ENCODE results near the gene WFDC2. TPM values are rescaled to one million over a fixed set of nuclear protein-coding genes. Genes with fewer than 3 reads are reported as not detected.

WFDC2 gene
- polyA plus RNA-seq, 2 of the 4 experiments (the other 2 are of a cell fraction): not detected

DNA sequence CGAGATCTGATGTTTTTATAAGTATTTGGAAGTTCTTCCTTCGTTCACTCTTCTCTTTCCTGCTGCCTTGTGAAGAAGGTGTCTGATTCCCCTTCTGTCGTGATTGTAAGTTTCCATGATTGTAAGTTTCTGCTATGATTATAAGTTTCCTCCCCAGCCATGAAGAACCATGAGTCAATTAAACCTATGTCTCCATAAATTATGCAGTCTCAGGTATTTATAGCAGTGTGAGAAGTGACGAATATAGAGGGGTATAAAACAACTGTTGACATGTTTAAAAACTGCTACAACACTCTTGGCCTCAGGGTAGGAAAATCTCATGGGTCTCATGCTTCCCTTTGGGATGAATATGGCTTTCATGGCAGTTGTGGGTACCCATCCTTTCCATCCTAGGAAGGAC, 5.8 kb upstream of the WFDC2 start (continued):
- TF ChIP-seq POLR2AphosphoS2 (conservative IDR thresholded peaks at IDR 0.05; ENCODE audit: low read length): no peak
- TF ChIP-seq RARB (CRISPR knock-in tag; IDR thresholded peaks at IDR 0.05): no peak

DNA sequence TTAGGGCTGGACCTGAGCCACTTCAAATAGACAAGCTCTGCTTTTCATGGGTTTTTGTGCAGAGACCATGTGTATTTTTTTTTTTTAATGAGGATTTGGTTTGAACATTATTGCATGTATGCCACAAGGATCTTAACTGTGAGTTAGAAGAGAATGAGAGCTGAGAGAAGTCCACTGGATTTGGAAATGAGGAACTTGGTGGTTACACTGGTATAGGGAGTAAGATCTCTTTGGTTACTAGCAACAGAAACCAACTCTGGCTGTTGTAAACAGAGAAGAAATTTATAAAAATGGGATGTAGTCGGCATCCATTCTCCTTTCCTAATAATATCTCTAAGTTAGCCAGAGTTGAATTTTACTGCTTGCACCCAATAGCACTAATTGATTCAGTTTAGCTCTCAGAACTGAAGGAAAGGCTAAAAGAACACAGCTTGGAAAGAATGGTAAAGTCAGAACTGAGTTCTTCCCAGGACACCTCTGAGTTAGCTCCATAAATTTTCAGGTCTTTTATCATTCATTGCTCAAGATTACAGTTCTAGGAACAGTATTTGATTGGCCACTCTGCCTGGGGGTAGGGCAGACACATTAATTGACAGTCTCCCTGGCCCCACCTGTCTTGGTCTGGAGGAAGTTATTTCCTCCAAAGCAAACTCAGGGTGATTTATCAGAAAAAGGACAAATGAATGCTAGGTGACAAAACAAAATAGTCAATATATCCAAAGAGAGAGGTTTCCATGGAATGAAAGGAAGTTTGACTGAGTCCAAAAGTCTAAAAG, 3.9 kb upstream of the WFDC2 start:
- ChIA-PET POLR2A (no interaction called here), CTCF (interaction anchor here (0.6 to 7.4 kb wide), 9 partner anchors 11 to 305 kb away, joined by 3 to 33 read pairs (median 3); no protein-coding TSS in a partner anchor)
- Histone ChIP-seq H3K4me3 (no peak overlapping the region), H3K4me1 (peaks cover 8% of the 10 kb centered on the region; the same call in 2 of the 3 replicates), H3K9me3 (no peaks in the 10 kb centered on the region), H3K4me2 (no peak overlapping the region), H3K27ac (no peak overlapping the region)
- ATAC-seq: no peak
- TF ChIP-seq E2F6 (IDR thresholded peaks at IDR 0.05; ENCODE audit: borderline replicate concordance, low read depth): no peak
- no peak for TF ChIP-seq SMC3 (IDR thresholded peaks at IDR 0.05)
- TF ChIP-seq POLR2AphosphoS2 (conservative IDR thresholded peaks at IDR 0.05; ENCODE audit: low read length): no peak
- TF ChIP-seq KDM5A (IDR thresholded peaks at IDR 0.05): no peak
- TF ChIP-seq CHD4 (IDR thresholded peaks at IDR 0.05; ENCODE audit: borderline replicate concordance): no peak
- TF ChIP-seq NFE2L2 (conservative IDR thresholded peaks at IDR 0.05; ENCODE audit: low read length): no peak
- TF ChIP-seq NR3C1 (IDR thresholded peaks at IDR 0.05): no peak
- TF ChIP-seq MAFK (IDR thresholded peaks at IDR 0.05; ENCODE audit: partially characterized antibody): no peak
- no peak for TF ChIP-seq RFX5 (IDR thresholded peaks at IDR 0.05)
- TF ChIP-seq BHLHE40 (IDR thresholded peaks at IDR 0.05; ENCODE audit: low read depth, low read length): no peak
- TF ChIP-seq RARB (CRISPR knock-in tag; IDR thresholded peaks at IDR 0.05): no peak
- no peak for TF ChIP-seq RNF2 (IDR thresholded peaks at IDR 0.05; ENCODE audit: borderline replicate concordance, low read depth)
- TF ChIP-seq NPAS2 (CRISPR knock-in tag; IDR thresholded peaks at IDR 0.05; ENCODE audit: borderline replicate concordance): no peak
- TF ChIP-seq, protein P1, sequence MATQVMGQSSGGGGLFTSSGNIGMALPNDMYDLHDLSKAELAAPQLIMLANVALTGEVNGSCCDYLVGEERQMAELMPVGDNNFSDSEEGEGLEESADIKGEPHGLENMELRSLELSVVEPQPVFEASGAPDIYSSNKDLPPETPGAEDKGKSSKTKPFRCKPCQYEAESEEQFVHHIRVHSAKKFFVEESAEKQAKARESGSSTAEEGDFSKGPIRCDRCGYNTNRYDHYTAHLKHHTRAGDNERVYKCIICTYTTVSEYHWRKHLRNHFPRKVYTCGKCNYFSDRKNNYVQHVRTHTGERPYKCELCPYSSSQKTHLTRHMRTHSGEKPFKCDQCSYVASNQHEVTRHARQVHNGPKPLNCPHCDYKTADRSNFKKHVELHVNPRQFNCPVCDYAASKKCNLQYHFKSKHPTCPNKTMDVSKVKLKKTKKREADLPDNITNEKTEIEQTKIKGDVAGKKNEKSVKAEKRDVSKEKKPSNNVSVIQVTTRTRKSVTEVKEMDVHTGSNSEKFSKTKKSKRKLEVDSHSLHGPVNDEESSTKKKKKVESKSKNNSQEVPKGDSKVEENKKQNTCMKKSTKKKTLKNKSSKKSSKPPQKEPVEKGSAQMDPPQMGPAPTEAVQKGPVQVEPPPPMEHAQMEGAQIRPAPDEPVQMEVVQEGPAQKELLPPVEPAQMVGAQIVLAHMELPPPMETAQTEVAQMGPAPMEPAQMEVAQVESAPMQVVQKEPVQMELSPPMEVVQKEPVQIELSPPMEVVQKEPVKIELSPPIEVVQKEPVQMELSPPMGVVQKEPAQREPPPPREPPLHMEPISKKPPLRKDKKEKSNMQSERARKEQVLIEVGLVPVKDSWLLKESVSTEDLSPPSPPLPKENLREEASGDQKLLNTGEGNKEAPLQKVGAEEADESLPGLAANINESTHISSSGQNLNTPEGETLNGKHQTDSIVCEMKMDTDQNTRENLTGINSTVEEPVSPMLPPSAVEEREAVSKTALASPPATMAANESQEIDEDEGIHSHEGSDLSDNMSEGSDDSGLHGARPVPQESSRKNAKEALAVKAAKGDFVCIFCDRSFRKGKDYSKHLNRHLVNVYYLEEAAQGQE (IDR thresholded peaks at IDR 0.05): no peak
- no peak for TF ChIP-seq HDAC2 (IDR thresholded peaks at IDR 0.05)
- no peak for TF ChIP-seq FOXS1 (CRISPR knock-in tag; IDR thresholded peaks at IDR 0.05)
- no peak for TF ChIP-seq JUNB (IDR thresholded peaks at IDR 0.05)
- TF ChIP-seq ZC3H11A (IDR thresholded peaks at IDR 0.05): no peak
- TF ChIP-seq HOXB5 (CRISPR knock-in tag; IDR thresholded peaks at IDR 0.05): no peak
- no peak for TF ChIP-seq POLR2A (IDR thresholded peaks at IDR 0.05; ENCODE audit: low read length)
- WGBS (ENCODE audit: missing lambda C conversion rate): 7% methylated on average over 1 of the region's 1 CpG
- no peak for FAIRE-seq
- DNase-seq (ENCODE audit: low read depth in 1 of 2, low spot score in 1 of 2): no peak

- peaks cover 8% of the 10 kb centered on the region; the same call in 2 of the 3 replicates for H3K4me1 ChIP-seq
- H3K9me3 ChIP-seq: peaks cover 5% of the 10 kb centered on the region; the same call in 1 of the 3 replicates
- TF ChIP-seq POLR2AphosphoS2 (conservative IDR thresholded peaks at IDR 0.05; ENCODE audit: low read length) (no peak), MAX (IDR thresholded peaks at IDR 0.05) (no peak), ZFP36 (IDR thresholded peaks at IDR 0.05; ENCODE audit: borderline replicate concordance, partially characterized antibody) (no peak), SREBF2 (IDR thresholded peaks at IDR 0.05) (no peak), EHMT2 (IDR thresholded peaks at IDR 0.05; ENCODE audit: low read depth) (no peak), KDM1A (IDR thresholded peaks at IDR 0.05; ENCODE audit: low read depth) (no peak), RNF2 (IDR thresholded peaks at IDR 0.05; ENCODE audit: borderline replicate concordance, low read depth) (no peak)
- TF ChIP-seq, protein P2, sequence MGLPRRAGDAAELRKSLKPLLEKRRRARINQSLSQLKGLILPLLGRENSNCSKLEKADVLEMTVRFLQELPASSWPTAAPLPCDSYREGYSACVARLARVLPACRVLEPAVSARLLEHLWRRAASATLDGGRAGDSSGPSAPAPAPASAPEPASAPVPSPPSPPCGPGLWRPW (IDR thresholded peaks at IDR 0.05): no peak
- POLR2A ChIA-PET: no interaction called here
- DNase-seq (ENCODE audit: low read depth in 1 of 2, low spot score in 1 of 2) (no peak), ATAC-seq (no peak), FAIRE-seq (no peak)
- CTCF ChIA-PET: interaction anchor here (1.6 to 7.4 kb wide), 5 partner anchors 17 to 304 kb away, joined by 4 to 33 read pairs (median 7); no protein-coding TSS in a partner anchor
- no peak overlapping the region for H3K27ac ChIP-seq
- WGBS (ENCODE audit: missing lambda C conversion rate): 54% methylated on average over 6 of the region's 6 CpGs
- no peak overlapping the region for H3K4me2 ChIP-seq
- H3K4me3 ChIP-seq: no peak overlapping the region
Measured at GRCh38 chr20:45467172-45467571, 2.4 kb upstream of the WFDC2 start.

All from A549 (cell line).